ENCODE data around the gene PFKL. TPM values are rescaled to one million over a fixed set of nuclear protein-coding genes. Genes with fewer than 3 reads are reported as not detected.

PFKL gene
- total RNA-seq, 1 experiment from 2014 or later, result 134 TPM

DNA sequence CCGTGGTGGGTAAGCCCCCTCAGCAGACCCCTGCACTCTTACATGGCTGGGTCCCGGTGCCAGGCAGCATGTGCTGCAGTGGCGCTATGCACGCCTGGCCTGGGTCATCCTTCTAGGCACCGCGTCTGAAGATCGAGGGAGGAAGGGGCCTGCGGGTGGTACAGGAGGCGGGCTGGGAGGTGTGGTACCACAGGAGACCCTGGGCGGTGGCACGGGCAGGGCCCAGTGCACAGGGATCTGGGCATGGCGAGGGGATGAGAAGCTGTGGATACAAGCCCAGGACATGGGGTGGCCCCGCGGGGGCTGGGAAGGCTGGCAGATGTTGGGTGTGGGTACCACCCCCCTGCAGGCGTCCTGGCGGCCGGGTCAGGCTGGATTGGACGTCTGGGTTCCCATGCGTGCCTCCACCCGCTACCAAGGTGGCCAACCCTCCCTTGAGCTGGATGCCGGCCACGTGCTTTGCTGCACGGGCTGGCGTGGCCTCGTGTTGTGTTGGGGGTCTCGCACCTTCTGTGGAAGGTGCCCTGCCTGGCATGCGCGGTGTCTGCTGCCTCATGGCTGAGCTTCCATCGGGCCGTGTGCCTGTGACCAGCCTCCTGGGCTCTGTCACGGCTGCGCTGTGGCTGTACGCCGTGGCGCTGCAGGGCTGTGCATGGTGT, 19.7 kb downstream of the PFKL start:
- Mint-ChIP-seq H3K4me3 (no peak overlapping the region), H3K27me3 (ENCODE audit: low read depth) (no peaks in the 10 kb centered on the region), H3K27ac (no peak overlapping the region), H3K9me3 (no peaks in the 10 kb centered on the region), H3K4me1 (no peaks in the 10 kb centered on the region), H3K36me3 (peaks cover 3% of the 10 kb centered on the region; the same call in 1 of the 2 replicates)
- TF ChIP-seq ZNF232 (CRISPR knock-in tag; IDR thresholded peaks at IDR 0.05) (no peak), ZNF317 (CRISPR knock-in tag; IDR thresholded peaks at IDR 0.05; ENCODE audit: borderline replicate concordance, low read depth) (no peak), RELA (CRISPR knock-in tag; IDR thresholded peaks at IDR 0.05; ENCODE audit: borderline replicate concordance) (no peak), FOXJ3 (CRISPR knock-in tag; IDR thresholded peaks at IDR 0.05; ENCODE audit: borderline replicate concordance) (no peak), GABPB1 (CRISPR knock-in tag; IDR thresholded peaks at IDR 0.05) (no peak), ETV6 (CRISPR knock-in tag; IDR thresholded peaks at IDR 0.05) (no peak), GTF2I (CRISPR knock-in tag; conservative IDR thresholded peaks at IDR 0.05) (no peak), NR3C1 (CRISPR knock-in tag; conservative IDR thresholded peaks at IDR 0.05; ENCODE audit: low read depth) (no peak)
- TF ChIP-seq, protein P1, sequence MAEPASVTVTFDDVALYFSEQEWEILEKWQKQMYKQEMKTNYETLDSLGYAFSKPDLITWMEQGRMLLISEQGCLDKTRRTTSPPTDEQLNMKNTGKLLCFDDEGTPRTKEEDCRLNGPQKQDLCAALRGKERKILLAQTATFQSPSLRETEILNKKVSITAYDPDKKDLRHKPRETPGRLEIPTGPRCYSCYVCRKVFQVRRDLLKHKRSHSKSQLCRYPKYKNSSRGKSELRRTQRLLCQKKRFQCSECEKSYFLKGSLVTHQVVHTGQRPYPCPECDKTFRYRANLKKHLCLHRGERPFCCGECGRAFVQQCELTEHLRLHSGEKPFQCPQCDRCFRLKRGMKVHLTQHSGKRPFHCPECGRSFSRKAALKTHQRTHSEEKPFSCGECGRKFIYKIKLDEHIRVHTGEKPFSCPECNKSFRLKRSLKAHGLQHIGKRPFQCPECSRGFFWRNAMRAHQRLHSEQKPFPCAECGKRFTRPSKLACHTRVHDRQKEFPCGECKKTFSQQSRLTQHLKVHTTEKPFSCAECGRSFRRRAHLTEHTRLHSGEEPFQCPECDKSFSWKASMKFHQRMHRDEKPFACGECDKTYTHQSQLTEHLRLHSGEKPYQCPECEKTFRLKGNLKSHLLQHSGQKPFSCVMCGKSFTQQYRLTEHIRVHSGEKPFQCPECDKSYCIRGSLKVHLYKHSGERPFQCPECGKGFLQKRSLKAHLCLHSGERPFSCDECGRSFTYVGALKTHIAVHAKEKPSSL (CRISPR knock-in tag; conservative IDR thresholded peaks at IDR 0.05), result no peak
- TF ChIP-seq, protein P2, sequence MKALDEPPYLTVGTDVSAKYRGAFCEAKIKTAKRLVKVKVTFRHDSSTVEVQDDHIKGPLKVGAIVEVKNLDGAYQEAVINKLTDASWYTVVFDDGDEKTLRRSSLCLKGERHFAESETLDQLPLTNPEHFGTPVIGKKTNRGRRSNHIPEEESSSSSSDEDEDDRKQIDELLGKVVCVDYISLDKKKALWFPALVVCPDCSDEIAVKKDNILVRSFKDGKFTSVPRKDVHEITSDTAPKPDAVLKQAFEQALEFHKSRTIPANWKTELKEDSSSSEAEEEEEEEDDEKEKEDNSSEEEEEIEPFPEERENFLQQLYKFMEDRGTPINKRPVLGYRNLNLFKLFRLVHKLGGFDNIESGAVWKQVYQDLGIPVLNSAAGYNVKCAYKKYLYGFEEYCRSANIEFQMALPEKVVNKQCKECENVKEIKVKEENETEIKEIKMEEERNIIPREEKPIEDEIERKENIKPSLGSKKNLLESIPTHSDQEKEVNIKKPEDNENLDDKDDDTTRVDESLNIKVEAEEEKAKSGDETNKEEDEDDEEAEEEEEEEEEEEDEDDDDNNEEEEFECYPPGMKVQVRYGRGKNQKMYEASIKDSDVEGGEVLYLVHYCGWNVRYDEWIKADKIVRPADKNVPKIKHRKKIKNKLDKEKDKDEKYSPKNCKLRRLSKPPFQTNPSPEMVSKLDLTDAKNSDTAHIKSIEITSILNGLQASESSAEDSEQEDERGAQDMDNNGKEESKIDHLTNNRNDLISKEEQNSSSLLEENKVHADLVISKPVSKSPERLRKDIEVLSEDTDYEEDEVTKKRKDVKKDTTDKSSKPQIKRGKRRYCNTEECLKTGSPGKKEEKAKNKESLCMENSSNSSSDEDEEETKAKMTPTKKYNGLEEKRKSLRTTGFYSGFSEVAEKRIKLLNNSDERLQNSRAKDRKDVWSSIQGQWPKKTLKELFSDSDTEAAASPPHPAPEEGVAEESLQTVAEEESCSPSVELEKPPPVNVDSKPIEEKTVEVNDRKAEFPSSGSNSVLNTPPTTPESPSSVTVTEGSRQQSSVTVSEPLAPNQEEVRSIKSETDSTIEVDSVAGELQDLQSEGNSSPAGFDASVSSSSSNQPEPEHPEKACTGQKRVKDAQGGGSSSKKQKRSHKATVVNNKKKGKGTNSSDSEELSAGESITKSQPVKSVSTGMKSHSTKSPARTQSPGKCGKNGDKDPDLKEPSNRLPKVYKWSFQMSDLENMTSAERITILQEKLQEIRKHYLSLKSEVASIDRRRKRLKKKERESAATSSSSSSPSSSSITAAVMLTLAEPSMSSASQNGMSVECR (CRISPR knock-in tag; IDR thresholded peaks at IDR 0.05; ENCODE audit: borderline replicate concordance), result no peak
- POLR2A ChIA-PET, result interaction anchor here (0.6 kb wide), 1 partner anchor 968 kb away, joined by 4 read pairs; the partner anchor contains the start of gene POFUT2
- CTCF ChIA-PET, result interaction anchor here (1.5 to 1.9 kb wide), 2 partner anchors 19 to 22 kb away, joined by 6 read pairs; no protein-coding TSS in a partner anchor
- ATAC-seq (no peak), DNase-seq (ENCODE audit: low spot score) (no peak)

DNA sequence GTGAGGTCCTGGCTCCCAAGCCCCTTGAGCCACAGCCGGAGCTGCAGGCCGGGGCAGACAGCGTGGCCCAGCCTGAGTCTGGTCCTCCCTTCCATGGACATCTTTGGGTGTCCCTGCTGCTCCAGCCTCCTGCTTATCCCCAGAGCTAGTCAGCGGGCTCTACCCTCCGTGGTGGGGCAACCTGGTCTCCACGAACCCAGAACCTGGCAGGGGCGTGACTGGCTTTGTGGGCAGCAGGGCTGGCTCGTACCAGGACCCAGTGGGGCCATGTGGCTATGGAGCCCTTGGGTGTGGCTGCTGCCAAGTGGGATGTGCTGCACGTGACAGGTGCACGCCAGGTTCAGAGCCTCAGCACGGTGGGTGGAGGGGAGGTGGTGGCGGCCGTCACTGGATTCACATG, 21.0 kb downstream of the PFKL start:
- Mint-ChIP-seq H3K27me3 (ENCODE audit: low read depth) (no peaks in the 10 kb centered on the region), H3K27ac (no peak overlapping the region), H3K36me3 (peaks cover 3% of the 10 kb centered on the region; the same call in 1 of the 2 replicates), H3K4me1 (no peaks in the 10 kb centered on the region), H3K4me3 (no peak overlapping the region), H3K9me3 (no peaks in the 10 kb centered on the region)
- POLR2A ChIA-PET, result no interaction called here
- ATAC-seq (no peak), DNase-seq (ENCODE audit: low spot score) (no peak)
- CTCF ChIA-PET, result interaction anchor here (1.9 kb wide), 1 partner anchor 17 kb away, joined by 6 read pairs; no protein-coding TSS in a partner anchor
- TF ChIP-seq GRHL2 (CRISPR knock-in tag; IDR thresholded peaks at IDR 0.05; ENCODE audit: insufficient replicate concordance, severe bottlenecking) (no peak), MXD4 (CRISPR knock-in tag; IDR thresholded peaks at IDR 0.05; ENCODE audit: borderline replicate concordance) (no peak), ESRRA (CRISPR knock-in tag; IDR thresholded peaks at IDR 0.05; ENCODE audit: borderline replicate concordance) (no peak), NR3C1 (CRISPR knock-in tag; conservative IDR thresholded peaks at IDR 0.05; ENCODE audit: low read depth) (no peak), HMGA2 (CRISPR knock-in tag; IDR thresholded peaks at IDR 0.05) (no peak), ZNF423 (CRISPR knock-in tag; IDR thresholded peaks at IDR 0.05) (no peak), PRRX2 (CRISPR knock-in tag; IDR thresholded peaks at IDR 0.05) (no peak), ZNF317 (CRISPR knock-in tag; IDR thresholded peaks at IDR 0.05; ENCODE audit: borderline replicate concordance, low read depth) (no peak)
- TF ChIP-seq, protein P3, sequence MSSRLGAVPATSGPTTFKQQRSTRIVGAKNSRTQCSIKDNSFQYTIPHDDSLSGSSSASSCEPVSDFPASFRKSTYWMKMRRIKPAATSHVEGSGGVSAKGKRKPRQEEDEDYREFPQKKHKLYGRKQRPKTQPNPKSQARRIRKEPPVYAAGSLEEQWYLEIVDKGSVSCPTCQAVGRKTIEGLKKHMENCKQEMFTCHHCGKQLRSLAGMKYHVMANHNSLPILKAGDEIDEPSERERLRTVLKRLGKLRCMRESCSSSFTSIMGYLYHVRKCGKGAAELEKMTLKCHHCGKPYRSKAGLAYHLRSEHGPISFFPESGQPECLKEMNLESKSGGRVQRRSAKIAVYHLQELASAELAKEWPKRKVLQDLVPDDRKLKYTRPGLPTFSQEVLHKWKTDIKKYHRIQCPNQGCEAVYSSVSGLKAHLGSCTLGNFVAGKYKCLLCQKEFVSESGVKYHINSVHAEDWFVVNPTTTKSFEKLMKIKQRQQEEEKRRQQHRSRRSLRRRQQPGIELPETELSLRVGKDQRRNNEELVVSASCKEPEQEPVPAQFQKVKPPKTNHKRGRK (CRISPR knock-in tag; IDR thresholded peaks at IDR 0.05; ENCODE audit: borderline replicate concordance), result no peak
- TF ChIP-seq, protein P4, sequence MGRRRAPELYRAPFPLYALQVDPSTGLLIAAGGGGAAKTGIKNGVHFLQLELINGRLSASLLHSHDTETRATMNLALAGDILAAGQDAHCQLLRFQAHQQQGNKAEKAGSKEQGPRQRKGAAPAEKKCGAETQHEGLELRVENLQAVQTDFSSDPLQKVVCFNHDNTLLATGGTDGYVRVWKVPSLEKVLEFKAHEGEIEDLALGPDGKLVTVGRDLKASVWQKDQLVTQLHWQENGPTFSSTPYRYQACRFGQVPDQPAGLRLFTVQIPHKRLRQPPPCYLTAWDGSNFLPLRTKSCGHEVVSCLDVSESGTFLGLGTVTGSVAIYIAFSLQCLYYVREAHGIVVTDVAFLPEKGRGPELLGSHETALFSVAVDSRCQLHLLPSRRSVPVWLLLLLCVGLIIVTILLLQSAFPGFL (CRISPR knock-in tag; IDR thresholded peaks at IDR 0.05; ENCODE audit: borderline replicate concordance), result no peak
- TF ChIP-seq, protein P5, sequence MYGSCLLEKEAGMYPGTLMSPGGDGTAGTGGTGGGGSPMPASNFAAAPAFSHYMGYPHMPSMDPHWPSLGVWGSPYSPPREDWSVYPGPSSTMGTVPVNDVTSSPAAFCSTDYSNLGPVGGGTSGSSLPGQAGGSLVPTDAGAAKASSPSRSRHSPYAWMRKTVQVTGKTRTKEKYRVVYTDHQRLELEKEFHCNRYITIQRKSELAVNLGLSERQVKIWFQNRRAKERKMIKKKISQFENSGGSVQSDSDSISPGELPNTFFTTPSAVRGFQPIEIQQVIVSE (CRISPR knock-in tag; IDR thresholded peaks at IDR 0.05; ENCODE audit: borderline replicate concordance), result no peak
- TF ChIP-seq, protein P6, sequence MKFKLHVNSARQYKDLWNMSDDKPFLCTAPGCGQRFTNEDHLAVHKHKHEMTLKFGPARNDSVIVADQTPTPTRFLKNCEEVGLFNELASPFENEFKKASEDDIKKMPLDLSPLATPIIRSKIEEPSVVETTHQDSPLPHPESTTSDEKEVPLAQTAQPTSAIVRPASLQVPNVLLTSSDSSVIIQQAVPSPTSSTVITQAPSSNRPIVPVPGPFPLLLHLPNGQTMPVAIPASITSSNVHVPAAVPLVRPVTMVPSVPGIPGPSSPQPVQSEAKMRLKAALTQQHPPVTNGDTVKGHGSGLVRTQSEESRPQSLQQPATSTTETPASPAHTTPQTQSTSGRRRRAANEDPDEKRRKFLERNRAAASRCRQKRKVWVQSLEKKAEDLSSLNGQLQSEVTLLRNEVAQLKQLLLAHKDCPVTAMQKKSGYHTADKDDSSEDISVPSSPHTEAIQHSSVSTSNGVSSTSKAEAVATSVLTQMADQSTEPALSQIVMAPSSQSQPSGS (CRISPR knock-in tag; IDR thresholded peaks at IDR 0.05; ENCODE audit: borderline replicate concordance, low read depth), result no peak
- TF ChIP-seq, protein P7, sequence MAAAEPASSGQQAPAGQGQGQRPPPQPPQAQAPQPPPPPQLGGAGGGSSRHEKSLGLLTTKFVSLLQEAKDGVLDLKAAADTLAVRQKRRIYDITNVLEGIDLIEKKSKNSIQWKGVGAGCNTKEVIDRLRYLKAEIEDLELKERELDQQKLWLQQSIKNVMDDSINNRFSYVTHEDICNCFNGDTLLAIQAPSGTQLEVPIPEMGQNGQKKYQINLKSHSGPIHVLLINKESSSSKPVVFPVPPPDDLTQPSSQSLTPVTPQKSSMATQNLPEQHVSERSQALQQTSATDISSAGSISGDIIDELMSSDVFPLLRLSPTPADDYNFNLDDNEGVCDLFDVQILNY (CRISPR knock-in tag; IDR thresholded peaks at IDR 0.05), result no peak

All from WTC11 (cell line).